Measurements from ENCODE around the gene SF3B4.
A peak's percentile ranks its signal among the peaks of the same experiment; 100 is the strongest.

Gene SF3B4

DNA sequence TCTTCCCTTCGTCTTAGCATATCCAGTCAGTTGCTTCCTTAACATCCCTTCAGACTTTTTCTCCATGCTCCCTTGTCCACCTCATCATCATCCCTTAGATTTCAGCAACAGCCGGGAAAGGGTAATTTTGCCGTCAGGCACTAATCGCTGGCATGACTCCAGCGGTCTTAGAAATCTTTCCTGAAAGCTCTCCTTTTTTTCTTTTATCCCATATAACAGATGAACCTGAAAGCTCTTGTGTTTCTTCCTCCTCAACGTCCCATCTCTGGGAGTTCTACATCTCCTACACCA, 38.7 kb downstream of the SF3B4 start:
- peak overlapping the region; percentile 50 for H3K4me3 ChIP-seq (ENCODE audit: low read depth, low read length)

DNA sequence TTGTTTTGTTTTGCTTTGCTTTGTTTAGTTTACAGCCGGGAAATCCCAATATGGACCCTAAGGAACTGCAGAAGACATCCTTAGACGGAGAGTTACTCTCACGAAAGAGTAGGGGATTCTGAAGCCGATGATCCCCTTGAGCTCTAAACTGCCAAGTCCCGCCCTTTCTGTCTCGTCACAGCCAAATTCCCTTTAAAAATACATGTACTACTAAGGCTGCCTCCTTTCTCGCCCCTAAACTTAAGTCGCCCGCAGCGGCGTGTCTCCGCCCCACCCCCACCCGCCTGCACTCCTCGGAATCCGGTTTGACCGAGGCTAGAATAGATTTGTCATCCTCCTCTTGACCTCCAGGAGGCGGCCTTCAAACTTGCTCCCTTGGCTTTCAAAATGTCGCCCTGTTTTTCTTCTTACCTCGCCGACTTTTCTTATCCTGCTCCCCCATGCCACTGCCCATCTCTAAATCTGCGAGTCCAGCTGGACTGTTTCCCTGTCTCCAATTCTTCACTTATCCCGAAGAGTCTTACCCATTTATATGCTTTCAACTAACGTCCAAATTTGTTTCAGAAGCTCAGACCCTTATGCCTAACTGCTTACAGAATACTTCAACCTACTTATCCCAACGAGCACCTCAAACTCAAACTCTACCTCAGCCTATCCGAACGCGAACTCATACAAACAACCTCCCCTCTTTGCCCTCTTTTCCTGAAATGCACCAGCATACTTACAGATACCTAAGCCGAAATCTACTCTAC, 39.2 kb downstream of the SF3B4 start:
- peak overlapping the region; percentile 50 for H3K4me3 ChIP-seq (ENCODE audit: low read depth, low read length)

DNA sequence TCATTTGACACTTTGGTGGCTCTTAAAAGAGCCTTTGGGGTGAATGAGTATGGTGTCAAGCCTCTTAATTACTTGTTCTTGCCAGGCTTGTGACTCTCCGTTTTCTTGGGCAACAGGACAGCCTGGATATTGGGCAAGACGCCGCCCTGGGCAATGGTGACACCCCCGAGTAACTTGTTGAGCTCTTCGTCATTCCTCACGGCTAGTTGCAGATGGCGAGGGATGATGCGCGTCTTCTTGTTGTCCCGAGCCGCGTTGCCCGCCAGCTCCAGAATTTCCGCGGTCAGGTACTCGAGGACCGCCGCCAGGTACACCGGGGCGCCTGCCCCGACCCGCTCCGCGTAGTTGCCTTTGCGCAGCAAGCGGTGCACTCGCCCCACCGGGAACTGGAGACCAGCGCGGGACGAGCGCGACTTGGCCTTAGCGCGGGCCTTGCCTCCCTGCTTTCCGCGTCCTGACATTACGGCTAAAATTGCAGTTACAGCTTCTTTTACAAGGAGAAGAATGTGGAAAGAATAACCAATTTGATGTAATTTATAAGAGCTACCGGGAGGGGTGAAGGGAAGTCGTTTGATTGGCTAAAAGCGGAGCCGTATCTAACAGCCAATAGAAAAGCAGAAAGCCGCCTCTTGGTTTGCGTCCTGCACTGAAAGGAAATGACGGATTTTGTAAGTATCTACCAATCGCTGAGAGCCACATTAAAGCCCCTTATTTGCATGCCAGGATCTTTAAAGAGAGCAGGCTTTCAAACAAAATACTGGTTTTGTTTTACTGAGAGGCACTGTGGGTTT, 40.0 kb downstream of the SF3B4 start:
- peak overlapping the region; percentile 80 for H3K4me3 ChIP-seq (ENCODE audit: low read depth, low read length)

DNA sequence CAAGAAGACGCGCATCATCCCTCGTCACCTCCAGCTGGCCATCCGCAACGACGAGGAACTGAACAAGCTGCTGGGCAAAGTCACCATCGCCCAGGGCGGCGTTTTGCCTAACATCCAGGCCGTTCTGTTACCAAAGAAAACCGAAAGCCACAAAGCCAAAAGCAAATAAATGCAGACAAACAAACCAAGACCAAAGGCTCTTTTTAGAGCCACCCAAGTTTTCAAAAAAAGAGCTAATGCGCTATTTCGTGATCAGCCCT, 40.5 kb downstream of the SF3B4 start:
- peak overlapping the region; percentile 80 for H3K4me3 ChIP-seq (ENCODE audit: low read depth, low read length)

DNA sequence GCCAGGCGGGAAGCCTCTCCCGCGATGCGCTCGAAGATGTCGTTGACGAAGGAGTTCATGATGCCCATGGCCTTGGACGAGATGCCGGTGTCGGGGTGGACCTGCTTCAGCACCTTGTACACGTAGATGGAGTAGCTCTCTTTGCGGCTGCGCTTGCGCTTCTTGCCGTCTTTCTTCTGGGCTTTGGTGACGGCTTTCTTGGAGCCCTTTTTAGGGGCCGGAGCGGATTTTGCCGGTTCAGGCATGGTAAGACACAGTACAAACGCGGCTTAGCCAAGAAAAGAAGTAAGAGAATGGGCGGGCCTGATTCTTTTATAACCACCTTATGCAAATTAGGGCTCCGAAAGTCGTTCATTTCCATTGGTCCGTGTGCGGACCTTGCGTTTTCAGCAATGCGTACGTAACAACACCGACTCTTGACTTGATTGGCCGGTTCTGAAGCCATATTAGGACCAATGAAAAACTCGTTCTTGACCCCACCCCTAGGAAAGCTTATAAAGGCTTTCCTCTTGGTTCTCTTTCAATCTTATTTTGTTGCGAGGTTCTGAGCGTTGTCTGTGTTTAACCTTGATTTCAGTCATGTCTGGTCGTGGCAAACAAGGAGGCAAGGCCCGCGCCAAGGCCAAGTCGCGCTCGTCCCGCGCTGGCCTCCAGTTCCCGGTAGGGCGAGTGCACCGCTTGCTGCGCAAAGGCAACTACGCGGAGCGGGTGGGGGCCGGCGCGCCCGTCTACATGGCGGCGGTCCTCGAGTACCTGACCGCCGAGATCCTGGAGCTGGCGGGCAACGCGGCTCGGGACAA, 41.0 kb downstream of the SF3B4 start:
- H3K4me3 ChIP-seq (ENCODE audit: low read depth, low read length): peak overlapping the region; percentile 80

DNA sequence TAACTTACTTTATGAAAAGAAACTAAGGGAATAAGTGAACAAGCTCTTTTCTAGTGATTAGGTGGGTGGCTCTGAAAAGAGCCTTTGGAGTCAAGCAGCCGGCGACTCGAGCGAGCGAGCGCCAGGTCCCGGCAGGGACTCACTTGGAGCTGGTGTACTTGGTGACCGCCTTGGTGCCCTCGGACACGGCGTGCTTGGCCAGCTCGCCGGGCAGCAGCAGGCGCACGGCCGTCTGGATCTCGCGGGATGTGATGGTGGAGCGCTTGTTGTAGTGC, 41.5 kb downstream of the SF3B4 start:
- H3K4me3 ChIP-seq (ENCODE audit: low read depth, low read length): peak overlapping the region; percentile 80

DNA sequence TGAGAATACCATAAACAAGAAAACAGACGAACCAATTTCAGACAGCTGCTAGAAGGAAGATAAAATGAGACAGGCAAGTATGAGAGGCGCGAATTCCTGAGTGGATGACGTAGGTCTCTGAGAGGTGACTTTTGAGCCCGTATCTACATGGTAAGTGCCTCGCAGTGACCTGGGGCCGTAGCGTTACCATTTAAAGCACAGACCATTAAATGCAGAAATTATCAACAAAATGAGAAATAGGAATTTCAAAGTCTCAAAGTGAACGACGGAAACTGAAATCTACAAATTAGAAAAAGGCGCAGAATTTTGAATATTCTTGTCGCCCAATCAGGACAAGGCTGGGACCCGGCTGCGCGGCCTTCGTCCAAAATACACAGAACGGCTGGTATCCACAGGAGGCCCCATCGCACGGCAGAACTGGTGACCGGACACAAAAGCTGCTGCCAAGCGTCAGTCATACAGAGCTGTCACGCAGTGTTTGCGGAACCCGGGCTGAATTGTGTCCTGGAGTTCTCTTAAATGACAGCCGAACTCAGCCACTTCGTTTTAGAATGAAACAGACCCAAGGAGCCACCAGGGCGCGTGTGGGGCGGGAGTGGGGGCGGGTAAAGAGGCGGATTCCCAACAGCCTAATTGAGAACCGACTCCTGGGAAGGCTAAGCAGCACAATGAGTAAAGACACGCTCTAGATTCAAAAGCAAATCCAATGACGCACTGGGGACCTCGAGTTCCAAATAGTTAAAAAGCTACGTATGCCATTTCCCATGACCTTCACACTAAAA, 42.1 kb downstream of the SF3B4 start:
- H3K4me3 ChIP-seq (ENCODE audit: low read depth, low read length): peak overlapping the region; percentile 80

DNA sequence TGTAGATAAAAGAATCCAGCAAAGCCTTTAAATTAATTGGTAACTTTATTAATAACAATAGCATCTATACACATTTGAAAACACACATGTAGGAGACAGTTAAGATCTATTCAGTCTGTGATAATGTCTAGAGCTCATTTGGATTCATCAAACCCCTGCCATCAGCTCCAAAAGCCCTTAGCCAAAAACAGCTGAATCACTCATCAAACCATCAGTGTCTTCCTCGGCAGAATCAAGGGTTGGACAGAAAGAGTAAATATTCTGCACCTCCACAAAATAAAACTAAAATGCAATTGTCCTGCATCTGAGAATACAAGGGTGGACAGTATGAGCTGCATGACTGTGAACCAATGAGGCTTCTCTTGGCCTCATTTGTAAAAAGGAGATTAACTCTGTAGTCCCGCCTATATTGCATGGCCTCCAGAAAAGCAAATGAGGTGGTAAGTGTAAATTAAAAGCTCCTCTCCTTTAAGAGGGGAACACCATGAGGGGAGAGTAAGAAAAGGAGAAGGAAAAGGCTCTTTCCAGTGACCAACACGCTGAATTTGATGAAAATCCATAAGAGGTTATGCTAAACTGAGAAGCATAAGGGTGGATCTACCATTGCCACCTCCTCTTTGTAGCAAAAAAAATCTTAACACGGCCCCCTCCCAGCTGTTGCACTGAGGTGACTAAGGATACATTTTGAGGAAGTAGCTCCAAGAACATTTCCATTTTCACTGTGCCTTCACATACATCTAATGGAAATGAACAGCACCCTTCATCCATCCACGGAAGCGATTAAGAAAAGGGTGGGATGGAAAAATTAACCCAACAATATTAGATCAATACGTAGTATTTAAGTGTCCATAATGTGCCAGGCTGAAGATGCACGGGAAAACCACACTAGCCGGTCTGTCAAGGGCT, 42.9 kb downstream of the SF3B4 start:
- H3K4me3 ChIP-seq (ENCODE audit: low read depth, low read length): peak overlapping the region; percentile 80

DNA sequence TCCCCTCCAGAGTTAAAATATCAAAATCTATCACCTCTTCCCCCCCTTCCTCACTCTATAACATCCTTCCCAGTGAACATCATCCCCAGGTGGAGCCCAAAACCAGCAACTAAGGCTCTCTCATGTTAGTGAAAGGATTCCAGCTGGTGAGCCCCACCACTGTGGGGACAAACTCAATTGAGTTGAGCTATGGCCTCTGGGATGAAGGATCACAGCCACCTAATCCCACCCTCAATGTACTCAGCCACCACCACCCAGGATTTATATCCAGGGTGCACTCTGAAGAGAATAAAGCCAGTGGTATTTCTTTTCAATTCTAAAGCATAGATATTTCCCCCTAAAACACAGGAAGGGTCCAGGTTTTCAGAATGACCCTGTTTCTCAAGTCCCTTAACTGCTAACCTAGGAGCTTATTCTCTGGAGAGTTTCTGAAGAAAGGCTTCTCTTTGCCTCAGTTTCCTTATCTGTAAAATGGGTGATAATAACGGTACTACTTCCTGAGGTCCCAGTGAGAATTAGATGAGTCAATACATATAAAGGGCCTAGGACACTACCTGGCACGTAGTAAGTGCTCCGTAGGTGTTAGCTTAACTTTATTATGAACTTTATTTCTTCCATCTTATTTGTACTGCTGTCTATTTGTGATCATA, 43.9 kb downstream of the SF3B4 start:
- H3K4me3 ChIP-seq (ENCODE audit: low read depth, low read length): no peak overlapping the region

DNA sequence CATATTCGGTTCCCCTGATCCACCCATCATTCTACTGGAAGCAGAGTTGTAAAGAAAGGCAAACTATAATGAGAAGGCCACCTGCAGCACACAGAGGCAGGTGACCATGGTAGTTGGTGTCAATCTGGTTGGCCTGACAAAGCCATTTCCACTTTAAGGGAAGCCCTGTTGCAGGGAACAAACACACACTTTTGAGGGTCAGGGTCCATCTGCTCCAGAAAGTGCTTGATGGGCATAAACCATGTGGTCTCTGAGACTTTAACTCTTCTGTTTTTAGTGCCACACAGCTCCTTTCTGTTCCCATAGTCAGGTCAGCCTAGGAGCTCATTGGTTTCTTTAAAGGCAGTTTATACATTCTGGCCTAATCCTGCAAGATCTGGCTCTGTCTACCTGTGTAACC, 45.7 kb downstream of the SF3B4 start:
- no peak overlapping the region for H3K4me3 ChIP-seq (ENCODE audit: low read depth, low read length)

DNA sequence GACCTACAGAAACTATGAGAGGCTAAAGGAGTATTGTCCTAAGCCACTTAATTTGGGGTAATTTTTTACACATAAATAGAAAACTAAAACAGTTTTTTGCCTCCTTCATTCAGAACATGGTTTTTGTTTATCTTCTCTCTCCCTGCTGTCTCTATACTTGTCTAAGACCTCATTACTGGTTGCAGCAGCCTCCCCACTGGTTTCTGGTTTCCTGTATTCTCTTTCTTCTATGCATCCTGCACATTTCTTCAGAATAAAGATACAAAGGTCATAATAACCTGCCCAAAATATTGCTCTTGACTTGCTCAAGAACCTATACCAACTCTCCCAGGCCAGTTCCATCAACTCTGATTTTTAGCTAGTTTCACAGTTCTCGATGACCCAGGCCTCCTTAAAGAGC, 48.0 kb downstream of the SF3B4 start:
- H3K4me3 ChIP-seq (ENCODE audit: low read depth, low read length): no peak overlapping the region

DNA sequence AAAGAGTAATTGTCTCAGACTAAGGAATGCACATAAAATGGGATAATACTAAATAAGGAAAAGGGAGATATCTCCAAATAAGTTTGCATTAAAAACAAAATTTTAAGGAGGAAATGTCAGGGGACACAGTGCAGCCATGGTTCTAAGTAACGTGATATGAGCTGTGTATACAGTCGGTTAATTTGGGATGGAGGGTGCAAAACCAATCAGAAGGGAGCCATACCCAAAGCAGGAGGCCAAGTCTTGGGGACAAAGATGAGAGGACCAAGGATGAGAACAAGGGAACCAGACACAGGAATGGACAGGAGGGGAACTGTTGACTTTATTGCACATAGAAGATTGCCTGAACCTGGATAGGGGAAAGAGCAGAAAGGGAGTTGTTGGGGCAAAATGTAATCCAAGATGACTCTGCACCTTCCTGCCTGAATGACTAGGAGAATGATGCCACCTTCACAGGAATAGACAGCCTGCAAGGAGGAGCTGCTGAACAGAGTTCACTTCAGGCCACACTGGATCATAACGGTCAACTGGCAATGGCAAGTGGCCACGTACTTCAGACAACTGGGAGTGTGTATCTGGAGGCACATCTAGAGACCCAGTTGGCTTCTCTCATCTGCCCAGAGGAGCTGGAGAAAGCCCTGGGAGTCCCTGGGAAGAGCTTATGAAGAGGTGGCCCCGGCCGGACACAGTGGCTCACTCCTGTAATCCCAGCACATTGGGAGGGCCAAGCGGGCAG, 50.2 kb downstream of the SF3B4 start:
- no peak overlapping the region for H3K4me3 ChIP-seq (ENCODE audit: low read depth, low read length)
